ENCODE results near the gene HTRA3. TPM values are rescaled to one million over a fixed set of nuclear protein-coding genes. Genes with fewer than 3 reads are reported as not detected.

The HTRA3 gene
- total and polyA plus RNA-seq, 3 donors from 2014 or later, result 6.1 to 17.3 (median 12.2) TPM

GRCh38 chr4:8252301-8253173 is 17.0 kb upstream of the HTRA3 start:
- no peaks in the 10 kb centered on the region for H3K4me1 ChIP-seq
- no peaks in the 10 kb centered on the region for H3K27me3 ChIP-seq
- H3K9me3 ChIP-seq, result no peaks in the 10 kb centered on the region
- TF ChIP-seq POLR2A (IDR thresholded peaks at IDR 0.05), result no peak
- TF ChIP-seq, protein P1, sequence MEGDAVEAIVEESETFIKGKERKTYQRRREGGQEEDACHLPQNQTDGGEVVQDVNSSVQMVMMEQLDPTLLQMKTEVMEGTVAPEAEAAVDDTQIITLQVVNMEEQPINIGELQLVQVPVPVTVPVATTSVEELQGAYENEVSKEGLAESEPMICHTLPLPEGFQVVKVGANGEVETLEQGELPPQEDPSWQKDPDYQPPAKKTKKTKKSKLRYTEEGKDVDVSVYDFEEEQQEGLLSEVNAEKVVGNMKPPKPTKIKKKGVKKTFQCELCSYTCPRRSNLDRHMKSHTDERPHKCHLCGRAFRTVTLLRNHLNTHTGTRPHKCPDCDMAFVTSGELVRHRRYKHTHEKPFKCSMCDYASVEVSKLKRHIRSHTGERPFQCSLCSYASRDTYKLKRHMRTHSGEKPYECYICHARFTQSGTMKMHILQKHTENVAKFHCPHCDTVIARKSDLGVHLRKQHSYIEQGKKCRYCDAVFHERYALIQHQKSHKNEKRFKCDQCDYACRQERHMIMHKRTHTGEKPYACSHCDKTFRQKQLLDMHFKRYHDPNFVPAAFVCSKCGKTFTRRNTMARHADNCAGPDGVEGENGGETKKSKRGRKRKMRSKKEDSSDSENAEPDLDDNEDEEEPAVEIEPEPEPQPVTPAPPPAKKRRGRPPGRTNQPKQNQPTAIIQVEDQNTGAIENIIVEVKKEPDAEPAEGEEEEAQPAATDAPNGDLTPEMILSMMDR (IDR thresholded peaks at IDR 0.05), result no peak
- intact Hi-C loops (cut with DNase I; ENCODE audit: low total_unique reads), result no loop called here
- 78 to 88% methylated on average over 22 to 23 of the region's 23 CpGs for WGBS, 2 donors
- no peak overlapping the region for H3K4me3 ChIP-seq
- no peaks in the 10 kb centered on the region for H3K36me3 ChIP-seq (ENCODE audit: low read depth, missing control alignments)
- H3K27ac ChIP-seq, result no peak overlapping the region
- no peak for DNase-seq

GRCh38 chr4:8254076-8254475 is 15.5 kb upstream of the HTRA3 start:
- DNase-seq, result no peak
- Histone ChIP-seq H3K36me3 (ENCODE audit: low read depth, missing control alignments) (no peaks in the 10 kb centered on the region), H3K27ac (no peak overlapping the region), H3K9me3 (no peaks in the 10 kb centered on the region), H3K27me3 (no peaks in the 10 kb centered on the region), H3K4me3 (no peak overlapping the region), H3K4me1 (no peaks in the 10 kb centered on the region)
- 44 to 55% methylated on average over 6 of the region's 6 CpGs for WGBS, 2 donors
- intact Hi-C loops (cut with DNase I; ENCODE audit: low total_unique reads), result no loop called here
- TF ChIP-seq, protein P1 (IDR thresholded peaks at IDR 0.05), result no peak
- no peak for TF ChIP-seq POLR2A (IDR thresholded peaks at IDR 0.05)

DNA sequence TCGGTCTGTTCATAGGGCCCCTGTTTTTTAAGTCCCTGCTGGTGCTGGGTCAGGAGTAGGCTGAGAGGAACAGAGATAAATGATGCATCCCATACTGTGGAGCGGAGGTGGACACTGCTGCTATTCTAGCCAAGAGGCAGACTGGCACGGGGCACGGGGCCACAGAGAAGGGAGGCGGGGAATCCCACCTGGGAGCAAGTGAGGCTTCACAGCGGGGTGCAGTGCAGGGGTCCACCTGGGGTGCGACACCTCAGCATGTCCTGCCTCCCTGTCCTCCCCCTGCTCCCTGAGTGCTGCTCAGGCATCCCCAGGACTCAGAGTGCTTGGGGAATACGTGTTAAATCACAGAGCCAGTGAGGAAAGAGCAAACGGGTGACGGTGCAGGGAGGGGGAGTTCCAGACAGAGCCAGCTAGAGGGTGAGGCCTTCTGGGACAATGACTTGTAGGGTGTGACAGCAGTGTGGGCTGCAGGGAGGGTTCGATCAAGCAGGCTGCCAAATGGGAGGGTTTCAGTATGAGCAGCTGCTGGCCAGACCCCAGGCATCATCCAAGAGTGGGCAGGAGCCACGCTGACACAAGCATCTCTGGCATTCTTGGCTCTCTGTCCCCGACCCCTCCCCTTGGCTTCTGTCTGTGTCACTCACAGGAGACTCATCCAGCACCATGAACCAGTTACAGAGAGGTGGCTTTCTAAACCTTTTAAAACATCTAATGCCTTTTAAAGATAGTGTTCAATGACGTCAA is 13.7 kb upstream of the HTRA3 start:
- 83 to 90% methylated on average over 14 of the region's 14 CpGs for WGBS, 2 donors
- Histone ChIP-seq H3K9me3 (no peaks in the 10 kb centered on the region), H3K4me3 (no peak overlapping the region), H3K36me3 (ENCODE audit: low read depth, missing control alignments) (no peaks in the 10 kb centered on the region), H3K27ac (no peak overlapping the region), H3K4me1 (no peaks in the 10 kb centered on the region), H3K27me3 (no peaks in the 10 kb centered on the region)
- TF ChIP-seq, protein P1 (IDR thresholded peaks at IDR 0.05), result no peak
- no peak for TF ChIP-seq POLR2A (IDR thresholded peaks at IDR 0.05)
- intact Hi-C loops (cut with DNase I; ENCODE audit: low total_unique reads), result no loop called here
- DNase-seq, result no peak

- Histone ChIP-seq H3K36me3 (ENCODE audit: low read depth, missing control alignments) (no peaks in the 10 kb centered on the region), H3K9me3 (no peaks in the 10 kb centered on the region), H3K4me1 (no peaks in the 10 kb centered on the region), H3K4me3 (no peak overlapping the region), H3K27me3 (no peaks in the 10 kb centered on the region), H3K27ac (no peak overlapping the region)
- intact Hi-C loops (cut with DNase I; ENCODE audit: low total_unique reads), result no loop called here
- 58 to 60% methylated on average over 4 of the region's 4 CpGs for WGBS, 2 donors
- TF ChIP-seq, protein P1 (IDR thresholded peaks at IDR 0.05), result no peak
- no peak for TF ChIP-seq POLR2A (IDR thresholded peaks at IDR 0.05)
- no peak for DNase-seq
These were observed 11.7 kb upstream of the HTRA3 start for GRCh38 chr4:8257854-8258253.
